GM12891 (cell line): ENCODE results near the gene NUBP2.

Experiments used
- DNase-seq: peaks from one replicate; pipeline ENCODE4 v3.0.0; 2011; ENCODE audit warnings: low spot score; ENCODE audit not compliant: insufficient read length
- FAIRE-seq: peaks from 2 replicates; lab custom pipeline; 2011; peaks lifted over from hg19 to GRCh38; lab: Jason Lieb, UNC
- PAX5 ChIP-seq: IDR thresholded peaks from 2 replicates; pipeline ENCODE4 v1.6.1; 2011; ENCODE audit warnings: low read length, moderate library complexity, mild to moderate bottlenecking; ENCODE audit not compliant: insufficient read depth, severe bottlenecking
- POLR2A ChIP-seq: IDR thresholded peaks from 2 replicates; pipeline ENCODE4 v1.6.1; 2011; ENCODE audit warnings: low read depth, low read length, control low read depth
- POLR2AphosphoS5 ChIP-seq: IDR thresholded peaks from 2 replicates; pipeline ENCODE4 v1.6.1; 2011; ENCODE audit warnings: low read depth, low read length, control low read depth
- POU2F2 ChIP-seq: IDR thresholded peaks from 2 replicates; pipeline ENCODE4 v1.6.1; 2011; ENCODE audit warnings: low read depth, mild to moderate bottlenecking, control low read depth, low read length, moderate library complexity
- SPI1 ChIP-seq: IDR thresholded peaks from 2 replicates; pipeline ENCODE4 v1.6.1; 2011; ENCODE audit warnings: low read depth, low read length, control low read depth
- TAF1 ChIP-seq: IDR thresholded peaks from 2 replicates; pipeline ENCODE4 v1.6.1; 2011; ENCODE audit warnings: low read depth, low read length, control low read depth

NUBP2 gene

GRCh38 chr16:1758923-1759322 lies 23.8 kb upstream of the NUBP2 start:
- FAIRE-seq (no peak), DNase-seq (no peak)
- no peak for TF ChIP-seq TAF1
- no peak for TF ChIP-seq POLR2A
- TF ChIP-seq PAX5: no peak
- TF ChIP-seq SPI1: no peak
- no peak for TF ChIP-seq POLR2AphosphoS5
- no peak for TF ChIP-seq POU2F2

GRCh38 chr16:1759511-1759910 lies 23.2 kb upstream of the NUBP2 start:
- no peak for TF ChIP-seq TAF1
- no peak for TF ChIP-seq POLR2AphosphoS5
- no peak for TF ChIP-seq PAX5
- TF ChIP-seq POU2F2: no peak
- no peak for TF ChIP-seq POLR2A
- TF ChIP-seq SPI1: no peak
- FAIRE-seq: no peak
- DNase-seq: no peak

- no peak for TF ChIP-seq SPI1
- TF ChIP-seq POU2F2: no peak
- TF ChIP-seq POLR2A: no peak
- TF ChIP-seq TAF1: no peak
- no peak for TF ChIP-seq PAX5
- no peak for TF ChIP-seq POLR2AphosphoS5
- FAIRE-seq (no peak), DNase-seq (no peak)
Observed at GRCh38 chr16:1760911-1761310, 21.8 kb upstream of the NUBP2 start.

- DNase-seq (no peak), FAIRE-seq (no peak)
- TF ChIP-seq POLR2A: no peak
- TF ChIP-seq TAF1: no peak
Observed at GRCh38 chr16:1761751-1762150, 21.0 kb upstream of the NUBP2 start.

- TF ChIP-seq POLR2A (no peak), SPI1 (no peak), TAF1 (no peak), POLR2AphosphoS5 (no peak), PAX5 (no peak), POU2F2 (no peak)
- FAIRE-seq (no peak), DNase-seq (no peak)
Observed at GRCh38 chr16:1762196-1762878, 20.4 kb upstream of the NUBP2 start.

- no peak for DNase-seq
- no peak for TF ChIP-seq SPI1
- no peak for TF ChIP-seq POLR2AphosphoS5
- TF ChIP-seq POU2F2: no peak
- no peak for TF ChIP-seq POLR2A
- TF ChIP-seq TAF1: no peak
- no peak for TF ChIP-seq PAX5
- no peak for FAIRE-seq
Observed at GRCh38 chr16:1762879-1763520, 19.8 kb upstream of the NUBP2 start.

- no peak for FAIRE-seq
- TF ChIP-seq SPI1 (no peak), POU2F2 (no peak), TAF1 (no peak), POLR2A (no peak), POLR2AphosphoS5 (no peak), PAX5 (no peak)
- no peak for DNase-seq
Observed at GRCh38 chr16:1763521-1764511, 18.9 kb upstream of the NUBP2 start.

GRCh38 chr16:1764971-1765370 lies 17.8 kb upstream of the NUBP2 start:
- TF ChIP-seq TAF1 (no peak), SPI1 (no peak), PAX5 (no peak), POLR2A (no peak), POLR2AphosphoS5 (no peak), POU2F2 (no peak)
- FAIRE-seq: no peak
- DNase-seq: no peak

GRCh38 chr16:1765826-1766225 lies 16.9 kb upstream of the NUBP2 start:
- no peak for TF ChIP-seq POLR2A
- TF ChIP-seq POLR2AphosphoS5: no peak
- no peak for TF ChIP-seq TAF1
- TF ChIP-seq POU2F2: no peak
- TF ChIP-seq SPI1: no peak
- TF ChIP-seq PAX5: no peak
- FAIRE-seq (no peak), DNase-seq (no peak)

- FAIRE-seq (no peak), DNase-seq (no peak)
- TF ChIP-seq POLR2A: no peak
- no peak for TF ChIP-seq SPI1
- TF ChIP-seq POU2F2: no peak
- TF ChIP-seq POLR2AphosphoS5: no peak
- TF ChIP-seq TAF1: no peak
- TF ChIP-seq PAX5: no peak
Observed at GRCh38 chr16:1766231-1766630, 16.5 kb upstream of the NUBP2 start.
